ENCODE results near the gene WDPCP.
"Not testable (repeated sequence)": the region's sequence is repeated elsewhere in the genome, so short reads cannot be mapped to it uniquely, and the experiment has no call there.

The WDPCP gene

GRCh38 chr2:63124218-63124617, 464.1 kb downstream of the WDPCP start:
- no peak for DNase-seq (ENCODE audit: low read depth in 1 of 2, low spot score in 1 of 2)

GRCh38 chr2:63122921-63123320, 465.4 kb downstream of the WDPCP start:
- no peak for DNase-seq (ENCODE audit: low read depth in 1 of 2, low spot score in 1 of 2)

GRCh38 chr2:63121055-63121834, 467.0 kb downstream of the WDPCP start:
- no peak for DNase-seq (ENCODE audit: low read depth in 1 of 2, low spot score in 1 of 2)

- no peak for DNase-seq (ENCODE audit: low read depth in 1 of 2, low spot score in 1 of 2)
These were observed 469.5 kb downstream of the WDPCP start for GRCh38 chr2:63118821-63119220.

- no peak for DNase-seq (ENCODE audit: low read depth in 1 of 2, low spot score in 1 of 2)
These were observed 483.8 kb downstream of the WDPCP start for GRCh38 chr2:63104482-63104881.

GRCh38 chr2:63101954-63102353, 486.3 kb downstream of the WDPCP start:
- DNase-seq (ENCODE audit: low read depth in 1 of 2, low spot score in 1 of 2), result no peak

- no peak for DNase-seq (ENCODE audit: low read depth in 1 of 2, low spot score in 1 of 2)
These were observed 489.2 kb downstream of the WDPCP start for GRCh38 chr2:63099032-63099431.

- DNase-seq (ENCODE audit: low read depth in 1 of 2, low spot score in 1 of 2), result no peak
These were observed 491.8 kb downstream of the WDPCP start for GRCh38 chr2:63096491-63096890.

- DNase-seq (ENCODE audit: low read depth in 1 of 2, low spot score in 1 of 2), result no peak
These were observed 494.8 kb downstream of the WDPCP start for GRCh38 chr2:63093502-63093901.

GRCh38 chr2:63092857-63093256, 495.4 kb downstream of the WDPCP start:
- no peak for DNase-seq (ENCODE audit: low read depth in 1 of 2, low spot score in 1 of 2)

- no peak for DNase-seq (ENCODE audit: low read depth in 1 of 2, low spot score in 1 of 2)
These were observed 495.9 kb downstream of the WDPCP start for GRCh38 chr2:63092401-63092800.

- DNase-seq (ENCODE audit: low read depth in 1 of 2, low spot score in 1 of 2), result no peak
These were observed 501.6 kb downstream of the WDPCP start for GRCh38 chr2:63086687-63087086.

GRCh38 chr2:63081404-63081803, 506.9 kb downstream of the WDPCP start:
- no peak for DNase-seq (ENCODE audit: low read depth in 1 of 2, low spot score in 1 of 2)

- DNase-seq (ENCODE audit: low read depth in 1 of 2, low spot score in 1 of 2), result no peak
These were observed 509.2 kb downstream of the WDPCP start for GRCh38 chr2:63078852-63079606.

- DNase-seq (ENCODE audit: low read depth in 1 of 2, low spot score in 1 of 2), result not testable (repeated sequence)
These were observed 513.9 kb downstream of the WDPCP start for GRCh38 chr2:63074399-63074798.

- no peak for DNase-seq (ENCODE audit: low read depth in 1 of 2, low spot score in 1 of 2)
These were observed 514.3 kb downstream of the WDPCP start for GRCh38 chr2:63073994-63074393.

GRCh38 chr2:63071664-63072063, 516.6 kb downstream of the WDPCP start:
- no peak for DNase-seq (ENCODE audit: low read depth in 1 of 2, low spot score in 1 of 2)

Measured in activated T-helper 1 cell treated with anti-CD3 and anti-CD28 coated beads, Interleukin-2, amount 50 U/mL, for 16 hours (primary cell).